H1 (cell line): ENCODE measurements around the gene KCNJ9. TPM values are rescaled to one million over a fixed set of nuclear protein-coding genes. Genes with fewer than 3 reads are reported as not detected.

Experiments
- ASH2L ChIP-seq: fragments of 200-600, 300-600 bp; sonication (generic); IDR thresholded peaks from one replicate; pipeline ENCODE4 v1.7.1; 2017; ENCODE audit warnings: low read length
- POLR2AphosphoS5 ChIP-seq: IDR thresholded peaks from 2 replicates; pipeline ENCODE4 v1.6.1; 2011; ENCODE audit warnings: low read depth, low read length
- SIN3A ChIP-seq, 2 experiments: IDR thresholded peaks in 1 of 2; conservative IDR thresholded peaks in 1 of 2; 2 replicates each; pipeline ENCODE4 v1.6.1; 2011 to 2012; ENCODE audit warnings: low read length in 2 of 2, improper control_type of control experiment in 1 of 2, low read depth in 1 of 2, mild to moderate bottlenecking in 1 of 2
- TAF1 ChIP-seq: IDR thresholded peaks from 2 replicates; pipeline ENCODE4 v1.6.1; 2011; ENCODE audit warnings: mild to moderate bottlenecking, low read depth, low read length
- YY1 ChIP-seq: IDR thresholded peaks from 2 replicates; pipeline ENCODE4 v1.6.1; 2011; ENCODE audit warnings: low read depth, mild to moderate bottlenecking, low read length
- polyA plus RNA-seq, 7 experiments: library from polyadenylated mRNA; depleted of rRNA in 3 of 7; stranded (reverse) in 5 of 7; unstranded in 2 of 7; fragments of >200 nt in 5 of 7; fragments of 200-250 nt in 2 of 7; gene quantifications; 1 replicate in 5 of 7; 2 replicates in 1 of 7; 4 replicates in 1 of 7; pipeline versions ENCODE4 v1.2.1 to v1.2.3, GENCODE V29; 2011 to 2013; ENCODE audit warnings: missing spikeins in 2 of 7, mixed read lengths in 2 of 7
- total RNA-seq: library from RNA; stranded (reverse); fragmentation: NEBNext Ultra II Directional; extraction: Animal tissue kit (Norgen Biotek cat#: 25700); gene quantifications from 2 replicates; pipeline ENCODE4 v1.2.1, GENCODE V29; 2021
- TF ChIP-seq, protein P1 (sequence below), 3 experiments: IDR thresholded peaks; 1 replicate in 2 of 3; 2 replicates in 1 of 3; pipeline versions ENCODE4 v1.5.1 to v1.6.1; 2011; ENCODE audit warnings: low read length in 3 of 3, mild to moderate bottlenecking in 3 of 3, inconsistent platforms in 2 of 3, low read depth in 1 of 3, moderate library complexity in 1 of 3; ENCODE audit not compliant: insufficient read depth in 1 of 3; ENCODE audit errors: control extremely low read depth in 1 of 3
- TF ChIP-seq, protein P2 (sequence below): IDR thresholded peaks from 2 replicates; pipeline ENCODE4 v1.6.1; 2011; ENCODE audit warnings: low read length, improper control_type of control experiment

The KCNJ9 gene
- total and polyA plus RNA-seq, 2 of the 8 experiments (the other 6 are each of a cell fraction or from before 2014, with no cell fraction given) = 0.02 to 0.13 TPM

DNA sequence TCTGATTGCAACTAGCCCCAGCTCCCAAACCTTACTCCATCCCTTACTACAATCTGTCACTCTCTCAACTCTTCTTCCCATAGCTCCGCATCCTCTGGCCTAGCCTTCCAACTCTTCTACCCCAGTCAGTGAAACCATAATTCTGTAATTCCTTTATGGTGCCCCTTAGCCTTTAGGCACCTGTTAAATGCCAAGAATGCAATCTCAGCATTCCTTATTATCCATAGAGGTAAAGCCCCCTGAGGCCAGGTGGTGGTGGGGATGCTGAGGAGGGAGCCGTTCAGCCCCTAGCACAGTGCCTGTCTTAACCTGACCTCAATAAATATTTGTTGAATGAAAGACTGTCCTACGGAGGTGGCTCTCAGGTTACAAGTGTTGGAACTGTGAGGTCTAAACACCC lies 48.2 kb downstream of the KCNJ9 start (continued):
- TF ChIP-seq, protein P1, sequence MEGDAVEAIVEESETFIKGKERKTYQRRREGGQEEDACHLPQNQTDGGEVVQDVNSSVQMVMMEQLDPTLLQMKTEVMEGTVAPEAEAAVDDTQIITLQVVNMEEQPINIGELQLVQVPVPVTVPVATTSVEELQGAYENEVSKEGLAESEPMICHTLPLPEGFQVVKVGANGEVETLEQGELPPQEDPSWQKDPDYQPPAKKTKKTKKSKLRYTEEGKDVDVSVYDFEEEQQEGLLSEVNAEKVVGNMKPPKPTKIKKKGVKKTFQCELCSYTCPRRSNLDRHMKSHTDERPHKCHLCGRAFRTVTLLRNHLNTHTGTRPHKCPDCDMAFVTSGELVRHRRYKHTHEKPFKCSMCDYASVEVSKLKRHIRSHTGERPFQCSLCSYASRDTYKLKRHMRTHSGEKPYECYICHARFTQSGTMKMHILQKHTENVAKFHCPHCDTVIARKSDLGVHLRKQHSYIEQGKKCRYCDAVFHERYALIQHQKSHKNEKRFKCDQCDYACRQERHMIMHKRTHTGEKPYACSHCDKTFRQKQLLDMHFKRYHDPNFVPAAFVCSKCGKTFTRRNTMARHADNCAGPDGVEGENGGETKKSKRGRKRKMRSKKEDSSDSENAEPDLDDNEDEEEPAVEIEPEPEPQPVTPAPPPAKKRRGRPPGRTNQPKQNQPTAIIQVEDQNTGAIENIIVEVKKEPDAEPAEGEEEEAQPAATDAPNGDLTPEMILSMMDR (IDR thresholded peaks at IDR 0.05; ENCODE audit: control extremely low read depth in 1 of 3, insufficient read depth in 1 of 3, low read depth in 1 of 3, low read length in 3 of 3) = no peak
- no peak for TF ChIP-seq ASH2L
- TF ChIP-seq POLR2AphosphoS5 = no peak
- no peak for TF ChIP-seq TAF1
- TF ChIP-seq, protein P2, sequence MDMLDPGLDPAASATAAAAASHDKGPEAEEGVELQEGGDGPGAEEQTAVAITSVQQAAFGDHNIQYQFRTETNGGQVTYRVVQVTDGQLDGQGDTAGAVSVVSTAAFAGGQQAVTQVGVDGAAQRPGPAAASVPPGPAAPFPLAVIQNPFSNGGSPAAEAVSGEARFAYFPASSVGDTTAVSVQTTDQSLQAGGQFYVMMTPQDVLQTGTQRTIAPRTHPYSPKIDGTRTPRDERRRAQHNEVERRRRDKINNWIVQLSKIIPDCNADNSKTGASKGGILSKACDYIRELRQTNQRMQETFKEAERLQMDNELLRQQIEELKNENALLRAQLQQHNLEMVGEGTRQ = no peak
- no peak for TF ChIP-seq YY1
- TF ChIP-seq SIN3A (conservative IDR thresholded peaks at IDR 0.05 in 1 of 2, IDR thresholded peaks at IDR 0.05 in 1 of 2; ENCODE audit: low read depth in 1 of 2, low read length in 2 of 2) = no peak
